Breast epithelium (tissue), 4 donors: ENCODE results near the gene CDKN1A. TPM values are rescaled to one million over a fixed set of nuclear protein-coding genes. Genes with fewer than 3 reads are reported as not detected.

ENCODE experiments used
- DNase-seq, 2 donors: peaks; one replicate each; pipeline ENCODE4 v3.0.0-alpha.2; 2019; ENCODE audit warnings: low spot score in 2 of 2
- H3K27ac ChIP-seq, 2 donors: fragments of 200-600 bp; sonication (generic) in 1 of 2; one replicate each; pipeline ENCODE4 v1.5.1; 2016 to 2019; ENCODE audit warnings: mild to moderate bottlenecking in 1 of 2
- H3K27me3 ChIP-seq, 2 donors: fragments of 200-600 bp; sonication (generic) in 1 of 2; one replicate each; pipeline versions ENCODE4 v1.5.1 to v1.6.0; 2017 to 2019; ENCODE audit warnings: control low read depth in 1 of 2, mild to moderate bottlenecking in 1 of 2
- H3K36me3 ChIP-seq: fragments of 200-600 bp; one replicate; pipeline ENCODE4 v1.5.1; 2019
- H3K4me1 ChIP-seq, 2 donors: fragments of 200-600 bp; sonication (generic); one replicate each; pipeline ENCODE4 v1.5.1; 2016 to 2019; ENCODE audit warnings: control low read depth in 1 of 2
- H3K4me3 ChIP-seq, 3 donors: fragments of 200-600 bp; sonication (generic); 1 replicate in 2 of 3; 2 replicates in 1 of 3; pipeline ENCODE4 v1.5.1; 2016 to 2019; ENCODE audit warnings: mild to moderate bottlenecking in 3 of 3, moderate library complexity in 2 of 3
- H3K9me3 ChIP-seq, 2 donors: fragments of 200-600 bp; sonication (generic) in 1 of 2; one replicate each; pipeline ENCODE4 v1.5.1; 2016 to 2019; ENCODE audit warnings: control low read depth in 1 of 2
- CTCF ChIP-seq, 3 donors: fragments of 450-650 bp; IDR thresholded peaks; one replicate each; pipeline ENCODE4 v1.5.1; 2016 to 2017; ENCODE audit warnings: antibody characterized with exemption in 3 of 3, mild to moderate bottlenecking in 3 of 3, moderate library complexity in 3 of 3
- POLR2A ChIP-seq: fragments of 450-650 bp; IDR thresholded peaks from one replicate; pipeline ENCODE4 v1.6.1; 2016; ENCODE audit warnings: antibody characterized with exemption, mild to moderate bottlenecking, moderate library complexity
- POLR2AphosphoS5 ChIP-seq, 3 donors: sonication (generic); formaldehyde crosslinking; IDR thresholded peaks; one replicate each; pipeline ENCODE4 v1.6.1; 2017; ENCODE audit warnings: antibody characterized with exemption in 3 of 3
- intact Hi-C: fragments of 100-400 bp; cut with DNase I; formaldehyde crosslinking; loops from one replicate; pipeline ENCODE4 v1.15.1; 2023; ENCODE audit warnings: low total_unique reads
- total RNA-seq, 3 donors: library from RNA; depleted of rRNA; stranded (reverse); fragments of >200 nt; gene quantifications; one replicate each; pipeline ENCODE4 v1.1.0, GENCODE V29; 2016

The CDKN1A gene
- total RNA-seq, 3 donors from 2014 or later: 125 to 144 (median 143) TPM

GRCh38 chr6:36724514-36725390, 46.2 kb downstream of the CDKN1A start:
- Histone ChIP-seq H3K4me3 (no peak overlapping the region), H3K9me3 (no peaks in the 10 kb centered on the region), H3K4me1 (no peaks in the 10 kb centered on the region), H3K36me3 (no peaks in the 10 kb centered on the region), H3K27ac (no peak overlapping the region), H3K27me3 (no peaks in the 10 kb centered on the region)
- DNase-seq: peak; percentile 50 to 80
- intact Hi-C loops: no loop called here
- TF ChIP-seq POLR2AphosphoS5 (IDR thresholded peaks at IDR 0.05): no peak
- TF ChIP-seq CTCF (IDR thresholded peaks at IDR 0.05): peak in 2 of 3 donors; percentile 42 to 62

- DNase-seq: no peak
- TF ChIP-seq CTCF (IDR thresholded peaks at IDR 0.05): no peak
- no peak for TF ChIP-seq POLR2A
- no peak for TF ChIP-seq POLR2AphosphoS5 (IDR thresholded peaks at IDR 0.05)
- Histone ChIP-seq H3K36me3 (no peaks in the 10 kb centered on the region), H3K27me3 (no peaks in the 10 kb centered on the region), H3K4me1 (no peaks in the 10 kb centered on the region), H3K9me3 (no peaks in the 10 kb centered on the region), H3K4me3 (no peak overlapping the region), H3K27ac (no peak overlapping the region)
- intact Hi-C loops: no loop called here
Observed at GRCh38 chr6:36725581-36725980, 47.1 kb downstream of the CDKN1A start.

GRCh38 chr6:36727505-36728021, 49.0 kb downstream of the CDKN1A start:
- Histone ChIP-seq H3K27ac (no peak overlapping the region), H3K36me3 (no peaks in the 10 kb centered on the region), H3K27me3 (no peaks in the 10 kb centered on the region), H3K4me3 (no peak overlapping the region), H3K4me1 (no peaks in the 10 kb centered on the region), H3K9me3 (no peaks in the 10 kb centered on the region)
- DNase-seq: no peak
- intact Hi-C loops: no loop called here
- TF ChIP-seq POLR2A (no peak), POLR2AphosphoS5 (IDR thresholded peaks at IDR 0.05) (no peak), CTCF (IDR thresholded peaks at IDR 0.05) (no peak)

GRCh38 chr6:36728289-36729160, 50.0 kb downstream of the CDKN1A start:
- no peaks in the 10 kb centered on the region for H3K36me3 ChIP-seq
- TF ChIP-seq POLR2AphosphoS5 (IDR thresholded peaks at IDR 0.05): no peak
- TF ChIP-seq POLR2A: no peak
- no peak for TF ChIP-seq CTCF (IDR thresholded peaks at IDR 0.05)
- no peaks in the 10 kb centered on the region for H3K4me1 ChIP-seq
- H3K9me3 ChIP-seq: no peaks in the 10 kb centered on the region
- H3K4me3 ChIP-seq: no peak overlapping the region
- peak overlapping the region in 1 of 2 donors; percentile 26 for H3K27ac ChIP-seq
- intact Hi-C loops: no loop called here
- no peak for DNase-seq
- H3K27me3 ChIP-seq: no peaks in the 10 kb centered on the region
